Measurements from ENCODE around the gene FIGNL1. TPM values are rescaled to one million over a fixed set of nuclear protein-coding genes. Genes with fewer than 3 reads are reported as not detected.

The FIGNL1 gene
- total and polyA plus RNA-seq, 10 of the 15 experiments (the other 5 are each of a cell fraction or from before 2014, with no cell fraction given), result 11.5 to 37.4 (median 29.0) TPM

GRCh38 chr7:50448823-50449222 lies 1.3 kb downstream of the FIGNL1 start:
- in situ Hi-C loops (cut with MboI), result no loop called here
- DNase-seq (ENCODE audit: low read depth, low spot score) (no peak), FAIRE-seq (no peak), ATAC-seq (peak; percentile 49)
- peak overlapping the region; percentile 26; the same call in 1 of the 2 replicates for H3K27ac ChIP-seq (ENCODE audit: control insufficient read depth, insufficient read depth)
- TSS peak; percentile 53 for BruUV-seq (replicated peaks)
- intact Hi-C loops (cut with micrococcal nuclease; ENCODE audit: unreplicated experiment), result no loop called here
- ChIA-PET SMC1A (ENCODE audit: uncharacterized antibody, unreplicated experiment) (interaction anchor here (0.7 to 2.4 kb wide), 15 partner anchors 9 to 356 kb away, joined by 3 to 12 read pairs (median 4); no protein-coding TSS in a partner anchor), RAD21 (ENCODE audit: unreplicated experiment) (interaction anchor here (1.4 to 2.9 kb wide), 3 partner anchors 31 to 305 kb away, joined by 3 to 17 read pairs (median 3); no protein-coding TSS in a partner anchor), CTCF (interaction anchor here (0.8 to 3.6 kb wide), 9 partner anchors 19 to 330 kb away, joined by 3 to 15 read pairs (median 6); no protein-coding TSS in a partner anchor), POLR2A (no interaction called here)
- H3K4me2 ChIP-seq (ENCODE audit: control insufficient read depth, insufficient read depth), result peak overlapping the region; percentile 85
- H3K4me3 ChIP-seq, result peak overlapping the region; percentile 77
- no peak overlapping the region for H2AFZ ChIP-seq (ENCODE audit: control insufficient read depth, low read depth, low read length)
- H3K27me3 ChIP-seq (replicated peaks in 1 of 2; ENCODE audit: control insufficient read depth in 2 of 2, insufficient read depth in 2 of 2, low read length in 1 of 2), result no peaks in the 10 kb centered on the region
- H3K9ac ChIP-seq (ENCODE audit: control insufficient read depth, insufficient read depth, low read length), result peak overlapping the region; percentile 58; the same call in 1 of the 2 replicates
- no peaks in the 10 kb centered on the region for H4K20me1 ChIP-seq (ENCODE audit: control insufficient read depth, insufficient read depth)
- no peaks in the 10 kb centered on the region for H3K9me3 ChIP-seq (replicated peaks; ENCODE audit: control insufficient read depth, insufficient read depth, low read length)
- H3K79me2 ChIP-seq (ENCODE audit: control insufficient read depth, insufficient read depth, low read length), result peaks cover 16% of the 10 kb centered on the region
- peaks cover 16% of the 10 kb centered on the region for H3K4me1 ChIP-seq (ENCODE audit: control insufficient read depth, insufficient read depth, low read length)
- H3K36me3 ChIP-seq (ENCODE audit: control insufficient read depth in 2 of 2, insufficient read depth in 2 of 2, low read length in 1 of 2), result peaks cover 2% of the 10 kb centered on the region in 2 experiments; a peak in 2 of 4 replicates
- TF ChIP-seq MLLT1 (IDR thresholded peaks at IDR 0.05), result 0 out of 2 replicates have a peak, but pooled peaks have one; percentile 17
- no peak for TF ChIP-seq NFYA (IDR thresholded peaks at IDR 0.05; ENCODE audit: borderline replicate concordance, low read depth, low read length)
- TF ChIP-seq TCF7 (IDR thresholded peaks at IDR 0.05; ENCODE audit: borderline replicate concordance), result peak; percentile 63; the same call in 1 of the 2 replicates
- TF ChIP-seq USF2 (IDR thresholded peaks at IDR 0.05; ENCODE audit: borderline replicate concordance, low read depth, low read length), result no peak
- TF ChIP-seq CEBPZ (IDR thresholded peaks at IDR 0.05; ENCODE audit: low read depth, low read length), result no peak
- peak; percentile 50; the same call in 1 of the 2 replicates for TF ChIP-seq JUND (IDR thresholded peaks at IDR 0.05; ENCODE audit: low read depth, low read length)
- peak; percentile 43; the same call in 1 of the 2 replicates for TF ChIP-seq ZBED1 (IDR thresholded peaks at IDR 0.05; ENCODE audit: borderline replicate concordance)
- TF ChIP-seq IRF4 (IDR thresholded peaks at IDR 0.05; ENCODE audit: low read depth, low read length), result peak; percentile 54
- TF ChIP-seq ATF7 (IDR thresholded peaks at IDR 0.05; ENCODE audit: low read depth), result peak; percentile 15; the same call in 1 of the 2 replicates
- 0 out of 2 replicates have a peak, but pooled peaks have one; percentile 56 for TF ChIP-seq DPF2 (IDR thresholded peaks at IDR 0.05)
- TF ChIP-seq CREM (IDR thresholded peaks at IDR 0.05; ENCODE audit: low read depth), result peak; percentile 45; the same call in 1 of the 2 replicates
- TF ChIP-seq BRCA1 (IDR thresholded peaks at IDR 0.05; ENCODE audit: low read depth, low read length), result no peak
- TF ChIP-seq SKIL (IDR thresholded peaks at IDR 0.05; ENCODE audit: low read depth, poor library complexity, severe bottlenecking), result peak; percentile 61
- 0 out of 2 replicates have a peak, but pooled peaks have one; percentile 33 for TF ChIP-seq MEF2A (IDR thresholded peaks at IDR 0.05; ENCODE audit: insufficient read depth, low read depth, low read length)
- TF ChIP-seq SIN3A (IDR thresholded peaks at IDR 0.05; ENCODE audit: low read depth, low read length), result no peak
- TF ChIP-seq NR2F1 (conservative IDR thresholded peaks at IDR 0.05), result peak; percentile 79
- peak; percentile 52; the same call in 1 of the 2 replicates for TF ChIP-seq BCL11A (IDR thresholded peaks at IDR 0.05; ENCODE audit: low read depth, low read length)
- TF ChIP-seq ZNF217 (IDR thresholded peaks at IDR 0.05), result peak; percentile 48; the same call in 1 of the 2 replicates
